Head of caudate nucleus (tissue), 42 donors: ENCODE results near the gene COL6A2.
A peak's percentile ranks its signal among the peaks of the same experiment; 100 is the strongest.

Source experiments
- DNase-seq, 42 donors: peaks; one replicate each; pipeline versions ENCODE4 v3.0.0 to v3.0.0-alpha.2; 2020 to 2021; ENCODE audit warnings: mixed read lengths in 7 of 42
- intact Hi-C: fragments of 100-400 bp; cut with DNase I; formaldehyde crosslinking; loops from one replicate; pipeline ENCODE4 v1.15.0; 2022

COL6A2 gene

DNA sequence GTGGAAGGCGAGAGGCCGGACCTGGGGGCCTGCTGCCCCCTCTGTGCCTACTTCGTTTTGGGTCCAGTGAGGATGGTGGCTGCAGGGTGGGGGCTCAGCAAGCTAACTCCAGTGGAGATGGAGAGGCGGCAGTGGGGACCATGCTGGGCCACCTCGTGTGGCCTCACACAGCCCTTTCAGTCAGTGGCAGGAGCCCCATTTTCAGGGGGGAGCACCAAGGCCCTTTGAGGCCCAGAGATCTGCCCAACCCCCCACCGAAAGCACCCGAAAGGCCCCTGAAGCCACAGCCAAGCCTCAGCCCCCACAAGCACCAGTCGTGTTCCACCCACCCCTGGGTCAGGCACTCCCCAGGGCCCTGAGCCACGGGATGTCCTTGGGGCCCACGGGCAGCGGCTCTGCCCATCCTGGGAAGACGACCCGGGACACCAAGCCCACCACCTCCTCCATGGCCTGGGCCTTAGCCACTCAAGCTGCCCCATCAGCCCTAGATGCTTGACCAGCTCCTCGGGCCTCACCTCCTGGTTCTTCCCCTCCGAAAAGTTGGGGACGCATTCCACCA lies 57.1 kb downstream of the COL6A2 start:
- intact Hi-C loops = no loop called here
- DNase-seq = peak in 16 of 42 donors; percentile 1 to 38 (median 7)

- intact Hi-C loops = no loop called here
Observed at GRCh38 chr21:46155514-46156377, 57.8 kb downstream of the COL6A2 start, which contains the start of gene FTCD. Gene FTCD (minus strand): TSS chr21:46155579. CDS start chr21:46155523, 56 bp downstream.

DNA sequence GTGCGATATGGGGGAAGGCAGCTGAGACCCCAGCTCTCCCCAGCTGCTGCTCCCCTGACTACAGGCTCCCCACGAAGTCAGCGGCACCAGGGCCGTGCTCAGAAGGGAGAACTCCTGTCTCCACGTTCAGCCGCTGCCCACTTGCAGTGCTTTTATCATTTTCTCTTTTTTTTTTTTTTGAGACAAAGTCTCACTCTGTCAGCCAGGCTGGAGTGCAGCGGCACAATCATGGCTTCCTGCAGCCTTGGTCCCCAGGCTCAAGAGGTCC lies 58.4 kb downstream of the COL6A2 start:
- peak in 17 of 42 donors; percentile 1 to 36 (median 10) for DNase-seq

More at GRCh38 chr21:46155514-46156377, 57.8 kb downstream of the COL6A2 start, which contains the start of gene FTCD:
- DNase-seq = peak in 20 of 42 donors; percentile 1 to 34 (median 8)

DNA sequence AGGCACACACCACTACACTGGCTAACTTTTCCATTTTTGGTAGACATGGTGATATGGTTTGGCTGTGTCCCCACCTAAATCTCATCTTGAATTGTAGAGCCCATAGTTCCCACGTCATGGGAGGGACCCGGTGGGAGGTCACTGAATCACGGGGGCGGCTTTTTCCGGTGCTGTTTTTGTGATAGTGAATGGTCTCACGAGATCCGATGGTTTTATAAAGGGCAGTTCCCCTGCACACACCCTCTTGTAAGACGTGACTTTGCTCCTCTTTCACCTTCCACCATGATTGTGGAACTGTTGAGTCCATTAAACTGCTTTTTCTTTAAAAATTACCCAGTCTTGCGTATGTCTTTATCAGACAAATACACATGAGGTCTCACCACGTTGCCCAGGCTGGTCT lies 58.8 kb downstream of the COL6A2 start:
- intact Hi-C loops = no loop called here
- peak in 13 of 42 donors; percentile 3 to 41 (median 11) for DNase-seq

More for the DNA sequence above, 58.4 kb downstream of the COL6A2 start:
- intact Hi-C loops = no loop called here

- peak in 13 of 42 donors; percentile 0 to 31 (median 6) for DNase-seq
- intact Hi-C loops = no loop called here
Observed at GRCh38 chr21:46157396-46157986, 59.6 kb downstream of the COL6A2 start.

- intact Hi-C loops = no loop called here
Observed at GRCh38 chr21:46157987-46158451, 60.1 kb downstream of the COL6A2 start.

GRCh38 chr21:46158666-46159300 lies 60.9 kb downstream of the COL6A2 start:
- peak in 17 of 42 donors; percentile 1 to 34 (median 6) for DNase-seq
- intact Hi-C loops = no loop called here

More at GRCh38 chr21:46157987-46158451, 60.1 kb downstream of the COL6A2 start:
- DNase-seq = peak in 15 of 42 donors; percentile 1 to 38 (median 7)

DNA sequence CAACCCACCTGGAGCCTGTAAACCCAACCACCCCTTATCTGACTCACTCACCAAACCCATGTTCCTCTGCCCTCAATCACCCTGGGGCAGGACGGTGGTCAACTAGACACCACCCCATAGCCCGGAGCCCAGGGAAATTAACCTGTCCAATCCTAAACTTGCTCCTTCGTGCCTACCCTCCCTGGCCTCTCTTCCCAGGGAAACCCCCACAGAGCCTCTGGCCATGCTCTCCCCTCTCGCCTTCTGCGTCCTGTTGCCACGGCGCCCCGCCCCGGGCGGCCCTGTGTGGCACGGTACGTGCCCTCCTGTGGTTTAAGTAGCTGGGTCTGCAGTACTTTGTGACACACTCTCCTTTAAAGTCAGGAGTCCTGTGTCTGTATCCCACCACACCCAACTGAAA lies 61.5 kb downstream of the COL6A2 start:
- DNase-seq = peak in 15 of 42 donors; percentile 1 to 35 (median 8)

DNA sequence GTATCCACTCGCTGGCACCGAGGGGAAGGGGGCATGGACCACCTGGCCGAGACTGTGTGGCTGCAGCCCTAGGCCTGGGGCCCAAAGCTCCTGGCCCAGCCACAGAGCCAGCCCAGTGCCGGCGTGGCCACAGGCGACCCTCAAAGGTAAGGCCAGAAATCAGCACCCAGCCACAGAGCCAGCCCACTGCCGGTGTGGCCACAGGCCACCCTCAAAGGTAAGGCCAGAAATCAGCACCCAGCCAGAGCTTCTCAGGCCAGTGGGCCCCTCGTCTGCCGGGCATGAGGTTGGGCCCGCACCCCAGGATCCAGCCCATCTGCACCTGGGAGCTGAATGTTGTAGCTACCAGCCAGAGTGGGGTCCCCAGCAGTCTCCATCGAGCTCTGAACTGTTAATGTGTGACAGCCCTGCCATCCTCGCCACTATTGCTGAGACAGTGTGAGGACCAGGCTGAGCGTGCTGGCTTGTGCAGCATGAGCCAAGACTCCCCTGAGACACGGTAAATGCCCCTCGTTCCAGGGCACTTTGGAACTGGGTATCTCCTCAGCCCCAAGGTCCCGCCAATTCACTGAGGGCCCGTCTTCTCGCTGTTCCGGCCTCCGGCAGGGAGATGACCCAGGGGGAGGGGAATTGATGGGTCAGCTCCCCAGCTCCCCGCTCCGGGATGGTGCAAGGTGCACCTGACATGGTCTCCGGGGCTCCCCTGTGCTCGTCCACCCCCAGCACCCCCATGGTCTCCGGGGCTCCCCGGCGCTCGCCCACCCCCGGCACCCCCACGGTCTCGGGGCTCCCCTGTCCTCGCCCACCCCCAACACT lies 62.1 kb downstream of the COL6A2 start:
- intact Hi-C loops = no loop called here
- peak in 18 of 42 donors; percentile 1 to 31 (median 10) for DNase-seq

More for the DNA sequence above, 61.5 kb downstream of the COL6A2 start:
- intact Hi-C loops = no loop called here

GRCh38 chr21:46160657-46160906 lies 62.7 kb downstream of the COL6A2 start:
- intact Hi-C loops = no loop called here
- DNase-seq = peak in 8 of 42 donors; percentile 0 to 35 (median 8)

DNA sequence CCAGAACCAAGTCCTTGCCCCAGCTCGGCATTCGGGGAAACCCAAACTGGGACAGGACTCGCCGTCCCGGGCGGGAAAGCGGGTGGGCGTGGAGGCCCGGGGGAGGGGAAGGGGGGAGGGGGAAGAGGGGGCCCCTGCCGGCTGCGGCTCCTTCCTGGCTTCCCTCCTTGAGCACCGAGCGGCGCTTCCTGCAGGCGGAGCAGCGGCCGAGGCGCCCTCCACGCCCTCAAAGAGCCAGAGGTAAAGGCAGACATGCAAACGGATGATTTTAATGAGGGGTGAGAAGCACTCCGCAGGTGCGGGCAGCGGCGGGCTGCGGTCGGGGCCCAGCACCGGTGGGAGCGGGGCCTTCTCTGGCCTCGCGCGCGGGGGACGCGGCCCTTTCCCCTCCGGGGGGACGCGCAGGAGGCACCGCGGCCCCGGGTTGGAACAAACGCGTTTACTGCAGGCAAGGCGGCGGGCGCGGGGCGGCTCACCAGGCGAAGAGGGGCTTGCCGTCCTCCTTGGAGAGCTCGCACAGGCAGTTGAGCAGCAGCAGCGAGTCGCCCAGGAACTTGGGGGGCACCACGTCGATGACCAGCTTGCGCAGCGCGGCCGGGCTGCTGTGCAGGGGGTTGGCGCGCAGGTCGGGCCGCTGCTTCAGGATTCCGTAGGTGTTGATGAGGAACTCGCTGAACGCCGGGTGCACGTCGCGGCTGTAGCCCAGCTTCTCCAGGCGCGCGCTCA lies 63.2 kb downstream of the COL6A2 start:
- DNase-seq = peak in 22 of 42 donors; percentile 4 to 37 (median 18)
- intact Hi-C loops = no loop called here

GRCh38 chr21:46161633-46162592 lies 64.0 kb downstream of the COL6A2 start:
- intact Hi-C loops = no loop called here
- DNase-seq = peak in 20 of 42 donors; percentile 1 to 36 (median 10)

GRCh38 chr21:46163380-46163779 lies 65.5 kb downstream of the COL6A2 start:
- no peak for DNase-seq
- intact Hi-C loops = no loop called here

DNA sequence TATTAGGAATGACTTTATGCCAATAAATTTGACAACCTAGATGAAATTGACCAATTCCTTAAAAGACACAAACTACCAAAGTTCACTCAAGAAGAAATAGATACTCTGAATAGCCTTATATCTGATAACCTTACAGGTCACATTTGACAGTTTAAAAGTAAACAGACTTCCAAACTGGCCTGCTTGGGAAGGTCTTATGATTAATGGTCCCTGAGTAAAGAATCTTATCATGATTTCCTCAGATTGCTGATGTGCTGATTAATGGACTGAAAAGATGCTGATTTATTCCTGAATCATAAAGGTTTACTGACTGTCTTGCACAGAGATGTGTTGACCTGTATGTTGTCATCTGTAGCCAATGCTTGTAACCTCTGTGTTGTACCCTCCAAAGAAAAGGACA lies 67.2 kb downstream of the COL6A2 start:
- intact Hi-C loops = no loop called here
- no peak for DNase-seq

DNA sequence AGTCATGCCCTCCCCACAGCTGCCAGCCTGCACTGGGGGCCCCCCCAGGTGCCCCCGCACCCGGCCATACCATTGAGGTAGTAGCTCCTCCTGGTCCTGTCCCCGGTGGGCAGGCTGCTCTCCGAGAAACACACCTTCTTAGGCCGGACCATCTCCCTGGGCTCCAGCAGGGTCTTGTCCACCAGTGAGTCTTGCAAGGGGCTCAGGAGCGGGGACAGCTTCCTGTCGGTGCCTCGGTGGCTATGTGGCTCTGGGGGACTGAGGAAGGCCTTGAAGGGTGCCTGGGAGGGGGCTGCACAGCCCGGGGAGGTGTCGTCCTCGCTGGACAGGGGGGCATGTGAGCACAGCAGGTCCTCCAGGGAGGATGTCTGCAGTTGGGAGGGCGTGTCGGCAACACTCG lies 70.3 kb downstream of the COL6A2 start:
- DNase-seq = peak in 19 of 42 donors; percentile 1 to 40 (median 12)

DNA sequence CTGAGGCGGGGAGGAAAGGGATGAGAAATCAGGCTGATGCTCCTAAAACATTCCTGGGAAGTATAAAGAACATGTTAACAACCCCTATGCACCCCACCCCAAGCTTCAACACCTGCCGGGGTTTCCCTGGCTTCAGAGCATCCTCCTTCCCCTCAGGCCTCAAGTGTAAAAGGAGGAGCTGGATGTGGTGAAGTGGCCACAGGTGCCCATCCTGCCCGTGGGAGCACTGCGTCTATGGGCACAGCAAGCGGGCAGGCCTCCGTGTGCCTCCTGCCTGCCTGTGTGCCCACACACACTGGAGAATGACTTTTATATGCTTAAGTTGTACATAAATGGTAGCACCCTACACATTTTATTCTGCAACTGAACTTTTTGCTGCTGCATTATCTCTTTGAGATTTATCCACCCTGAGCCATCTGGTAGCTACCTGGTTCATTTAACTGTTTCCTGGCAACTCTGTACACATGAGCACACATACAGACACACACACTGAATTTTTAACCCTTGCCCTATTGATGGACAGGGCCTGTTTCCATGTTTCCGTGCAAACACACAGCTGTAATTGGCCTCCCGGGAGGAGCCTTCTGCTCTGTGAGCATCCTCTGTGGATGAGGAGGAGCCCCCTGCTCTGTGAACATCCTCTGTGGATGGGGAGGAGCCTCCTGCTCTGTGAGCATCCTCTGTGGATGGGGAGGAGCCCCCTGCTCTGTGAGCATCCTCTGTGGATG lies 70.9 kb downstream of the COL6A2 start:
- DNase-seq = peak in 20 of 42 donors; percentile 4 to 40 (median 19)
- intact Hi-C loops = no loop called here

More for the DNA sequence above, 70.3 kb downstream of the COL6A2 start:
- intact Hi-C loops = no loop called here
